Activated CD4-positive, alpha-beta T cell treated with anti-CD3 and anti-CD28 coated beads for 48 hours (primary cell): Measurements from ENCODE around the gene SOX15.
A peak's percentile ranks its signal among the peaks of the same experiment; 100 is the strongest.
"Not testable (repeated sequence)": the region's sequence is repeated elsewhere in the genome, so short reads cannot be mapped to it uniquely, and the experiment has no call there.

ENCODE experiments used
- DNase-seq: peaks from one replicate; pipeline ENCODE4 v3.0.0-alpha.2; 2020

SOX15 gene

GRCh38 chr17:7606280-7606679, 16.4 kb upstream of the SOX15 start:
- no peak for DNase-seq

- not testable (repeated sequence) for DNase-seq
Measured at GRCh38 chr17:7597561-7597960, 7.7 kb upstream of the SOX15 start.

GRCh38 chr17:7593296-7593695, 3.4 kb upstream of the SOX15 start:
- DNase-seq: no peak

DNA sequence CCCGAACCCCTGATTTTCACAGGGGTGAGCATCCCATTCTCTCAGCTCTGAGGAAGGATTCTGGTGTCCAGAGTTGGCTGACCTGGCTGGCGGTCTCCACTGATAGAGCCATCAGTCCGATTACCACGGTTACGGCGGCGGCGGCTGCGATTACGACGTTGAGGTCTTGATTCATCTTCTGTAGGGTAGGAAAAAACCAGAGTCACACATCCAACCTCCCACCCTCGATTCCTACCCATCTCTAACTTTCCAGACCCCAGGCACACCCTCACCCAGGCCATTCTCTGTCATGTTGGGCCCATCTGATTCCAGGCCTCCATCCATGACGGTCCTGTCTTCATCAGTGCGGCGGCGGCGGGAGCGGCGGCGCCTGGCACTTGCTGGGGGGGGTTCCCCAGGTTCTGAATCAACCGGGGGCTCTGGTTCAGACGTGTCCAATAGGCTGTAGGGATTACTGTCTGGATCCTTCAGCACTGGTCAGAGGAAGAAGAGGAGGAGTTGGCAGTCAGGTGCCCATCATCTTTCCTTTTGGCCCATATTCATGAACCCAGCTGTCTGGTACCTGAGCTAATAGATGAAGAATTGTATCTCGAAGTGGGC, 2.6 kb upstream of the SOX15 start:
- DNase-seq: no peak

GRCh38 chr17:7591596-7591995, 1.7 kb upstream of the SOX15 start:
- no peak for DNase-seq

DNA sequence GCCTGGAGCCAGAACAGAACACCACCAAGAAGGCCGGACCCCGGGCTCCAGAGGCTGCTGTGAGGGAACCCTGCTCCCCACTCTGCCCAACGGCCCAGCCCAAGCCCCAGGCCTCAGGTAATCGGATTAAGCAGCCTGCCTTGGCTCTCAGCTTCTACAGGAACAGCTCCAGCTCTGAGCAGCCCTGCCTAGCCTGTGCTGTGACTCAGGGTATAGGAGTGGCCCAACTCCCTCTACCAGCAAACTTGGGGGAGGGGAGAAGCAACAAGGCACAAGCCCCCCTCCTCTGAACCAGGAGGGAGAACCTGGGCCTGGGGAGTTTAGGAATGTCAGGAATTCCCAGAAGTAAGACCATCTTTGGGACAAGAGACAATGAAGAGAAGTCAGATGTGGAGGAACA, 849 bp upstream of the SOX15 start:
- DNase-seq: no peak

- DNase-seq: peak; percentile 77
Measured at GRCh38 chr17:7589204-7589868, 558 bp downstream of the SOX15 start.

DNA sequence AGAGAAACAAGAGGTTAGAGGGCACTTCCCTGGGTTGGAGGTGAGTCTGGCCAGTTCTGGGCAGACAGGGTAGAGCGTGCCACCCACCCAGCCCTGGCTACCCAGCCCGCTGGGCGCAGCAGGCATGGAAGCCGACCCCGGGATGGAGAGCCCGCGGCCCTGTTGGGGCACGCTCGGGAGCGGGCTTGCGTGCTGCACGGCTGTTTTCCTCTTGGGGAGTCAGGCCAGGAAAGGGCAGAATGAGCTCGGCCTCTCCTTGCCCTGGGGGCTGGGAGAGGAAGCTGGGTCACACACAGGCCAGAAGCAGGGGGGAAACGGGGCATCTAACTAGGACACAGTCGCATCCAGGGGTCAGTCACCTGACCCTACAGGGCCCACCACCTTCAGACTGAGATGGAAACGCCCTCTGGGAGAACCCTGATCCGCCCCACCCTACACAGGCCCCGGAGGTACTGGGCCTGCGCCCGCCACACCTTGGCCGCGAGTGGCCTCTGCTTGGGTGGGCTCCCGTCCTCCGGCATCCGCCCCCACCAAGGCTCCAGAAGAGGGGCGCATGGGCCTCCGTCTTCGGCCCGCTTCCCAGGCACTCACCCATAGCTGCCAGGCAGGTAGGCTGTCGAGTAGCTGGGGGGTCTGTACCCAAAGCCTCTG, 1.2 kb downstream of the SOX15 start:
- DNase-seq: no peak

GRCh38 chr17:7587420-7588151, 2.3 kb downstream of the SOX15 start:
- no peak for DNase-seq

DNA sequence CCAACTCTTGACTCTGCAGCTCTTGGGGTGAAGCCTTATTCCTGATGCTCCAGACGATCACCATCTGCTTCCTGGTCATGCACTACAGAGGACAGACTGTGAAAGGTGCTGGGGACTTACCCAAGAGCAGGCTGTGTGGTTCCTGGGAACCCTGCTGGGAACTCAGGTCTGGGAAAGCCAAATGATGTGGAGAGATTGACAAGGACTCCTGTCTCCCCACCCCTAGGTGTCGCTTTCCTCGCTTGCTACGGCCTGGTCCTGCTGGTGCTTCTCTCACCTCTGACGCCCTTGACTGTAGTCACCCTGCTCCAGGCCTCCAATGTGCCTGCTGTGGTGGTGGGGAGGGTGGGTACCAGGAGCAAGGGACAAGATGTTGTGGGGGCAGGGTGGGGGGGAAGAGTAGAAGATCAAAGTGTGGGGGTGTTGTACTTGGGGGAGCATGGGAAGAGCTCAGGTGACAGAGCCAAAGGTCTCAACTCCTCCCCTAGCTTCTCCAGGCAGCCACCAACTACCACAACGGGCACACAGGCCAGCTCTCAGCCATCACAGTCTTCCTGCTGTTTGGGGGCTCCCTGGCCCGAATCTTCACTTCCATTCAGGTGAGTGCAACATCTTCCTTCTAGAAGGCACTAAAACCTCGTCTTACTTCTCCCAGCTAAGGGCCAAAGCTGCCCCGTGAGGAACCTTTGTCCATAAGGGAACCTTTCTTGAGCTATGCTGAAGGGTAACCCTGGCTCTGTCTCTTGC, 3.0 kb downstream of the SOX15 start:
- DNase-seq: no peak

- DNase-seq: peak; percentile 98
Measured at GRCh38 chr17:7583253-7584109, 6.4 kb downstream of the SOX15 start, which contains the start of gene MPDU1. MPDU1 (plus strand) TSS chr17:7583852; CDS start chr17:7583863, 11 bp downstream.

- no peak for DNase-seq
Measured at GRCh38 chr17:7582396-7583252, 7.3 kb downstream of the SOX15 start.

- DNase-seq: no peak
Measured at GRCh38 chr17:7580604-7581575, 9.0 kb downstream of the SOX15 start.

DNA sequence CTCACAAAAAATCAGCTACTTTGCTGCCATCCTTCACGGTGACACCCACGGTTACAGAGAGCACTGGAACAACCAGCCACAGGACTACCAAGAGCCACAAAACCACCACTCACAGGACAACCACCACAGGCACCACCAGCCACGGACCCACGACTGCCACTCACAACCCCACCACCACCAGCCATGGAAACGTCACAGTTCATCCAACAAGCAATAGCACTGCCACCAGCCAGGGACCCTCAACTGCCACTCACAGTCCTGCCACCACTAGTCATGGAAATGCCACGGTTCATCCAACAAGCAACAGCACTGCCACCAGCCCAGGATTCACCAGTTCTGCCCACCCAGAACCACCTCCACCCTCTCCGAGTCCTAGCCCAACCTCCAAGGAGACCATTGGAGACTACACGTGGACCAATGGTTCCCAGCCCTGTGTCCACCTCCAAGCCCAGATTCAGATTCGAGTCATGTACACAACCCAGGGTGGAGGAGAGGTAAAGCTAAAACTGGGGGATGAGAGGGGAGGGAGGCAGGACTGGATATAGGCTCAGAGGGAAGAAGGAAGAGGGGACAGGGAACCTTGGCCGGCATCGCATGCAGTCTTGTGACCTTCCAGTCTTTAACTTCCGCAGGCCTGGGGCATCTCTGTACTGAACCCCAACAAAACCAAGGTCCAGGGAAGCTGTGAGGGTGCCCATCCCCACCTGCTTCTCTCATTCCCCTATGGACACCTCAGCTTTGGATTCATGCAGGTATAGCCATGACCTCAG, 9.9 kb downstream of the SOX15 start:
- DNase-seq: peak; percentile 56

DNA sequence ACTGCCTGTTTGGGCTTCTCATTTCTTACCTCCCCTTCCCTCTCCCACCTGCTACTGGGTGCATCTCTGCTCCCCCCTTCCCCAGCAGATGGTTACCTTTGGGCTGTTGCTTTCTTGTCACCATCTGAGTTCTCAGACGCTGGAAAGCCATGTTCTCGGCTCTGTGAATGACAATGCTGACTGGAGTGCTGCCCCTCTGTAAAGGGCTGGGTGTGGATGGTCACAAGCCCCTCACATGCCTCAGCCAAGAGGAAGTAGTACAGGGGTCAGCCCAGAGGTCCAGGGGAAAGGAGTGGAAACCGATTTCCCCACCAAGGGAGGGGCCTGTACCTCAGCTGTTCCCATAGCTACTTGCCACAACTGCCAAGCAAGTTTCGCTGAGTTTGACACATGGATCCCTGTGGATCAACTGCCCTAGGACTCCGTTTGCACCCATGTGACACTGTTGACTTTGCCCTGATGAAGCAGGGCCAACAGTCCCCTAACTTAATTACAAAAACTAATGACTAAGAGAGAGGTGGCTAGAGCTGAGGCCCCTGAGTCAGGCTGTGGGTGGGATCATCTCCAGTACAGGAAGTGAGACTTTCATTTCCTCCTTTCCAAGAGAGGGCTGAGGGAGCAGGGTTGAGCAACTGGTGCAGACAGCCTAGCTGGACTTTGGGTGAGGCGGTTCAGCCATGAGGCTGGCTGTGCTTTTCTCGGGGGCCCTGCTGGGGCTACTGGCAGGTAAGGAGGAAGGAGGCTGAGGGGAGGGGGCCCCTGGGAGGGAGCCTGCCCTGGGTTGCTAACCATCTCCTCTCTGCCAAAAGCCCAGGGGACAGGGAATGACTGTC, 10.7 kb downstream of the SOX15 start, which contains the start of gene CD68:
TSS of gene CD68 (plus strand) at position 638 of the 833 bp plus-strand sequence. CDS start at position 678, 40 bp downstream.
- DNase-seq: peak; percentile 85

GRCh38 chr17:7577327-7578199, 12.3 kb downstream of the SOX15 start:
- DNase-seq: no peak
